B cell (primary cell): ENCODE data around the gene KRTAP10-2. TPM values are rescaled to one million over a fixed set of nuclear protein-coding genes. Genes with fewer than 3 reads are reported as not detected.
"Not testable (repeated sequence)": the region's sequence is repeated elsewhere in the genome, so short reads cannot be mapped to it uniquely, and the experiment has no call there.

Experiments
- ATAC-seq: fragments of 200-7000 bp; cut with Tn5 transposase; one replicate; pipeline ENCODE4 v1.10.0; 2021; ENCODE audit warnings: low read depth, mild to moderate bottlenecking, moderate number of reproducible peaks, moderate library complexity
- CTCF ChIA-PET: fragments of 350-600 bp; sonication (Branson Sonifier 250); formaldehyde crosslinking; loops from one replicate; lab custom pipeline; 2021; ENCODE audit warnings: antibody characterized with exemption, inconsistent platforms; lab: Charles Lee
- POLR2A ChIA-PET: fragments of 350-600 bp; sonication (Branson Sonifier 250); formaldehyde crosslinking; loops from one replicate; lab custom pipeline; 2021; ENCODE audit warnings: antibody characterized with exemption; lab: Charles Lee
- DNase-seq: peaks from one replicate; pipeline ENCODE4 v3.0.0; 2013
- H2AFZ ChIP-seq: 2 replicates; pipeline ENCODE4 v1.6.1; 2012; ENCODE audit warnings: mild to moderate bottlenecking, low read depth, low read length; ENCODE audit not compliant: insufficient read depth, poor library complexity, severe bottlenecking
- H3K27ac ChIP-seq, 2 donors: 1 replicate in 1 of 2; 2 replicates in 1 of 2; pipeline ENCODE4 v1.5.1; 2012 to 2013; ENCODE audit warnings: low read length in 2 of 2, mild to moderate bottlenecking in 2 of 2, moderate library complexity in 1 of 2
- H3K27me3 ChIP-seq, 4 experiments: fragments of 200-600 bp in 1 of 4; sonication (generic) in 1 of 4; replicated peaks in 1 of 4; 1 replicate in 2 of 4; 2 replicates in 2 of 4; pipeline versions ENCODE4 v1.6.1 to v1.7.0; 2013 to 2016; ENCODE audit warnings: low read length in 3 of 4, mild to moderate bottlenecking in 2 of 4, mixed read lengths in 1 of 4, moderate library complexity in 1 of 4; ENCODE audit not compliant: insufficient read depth in 4 of 4, control insufficient read depth in 3 of 4; ENCODE audit errors: control extremely low read depth in 1 of 4
- H3K36me3 ChIP-seq, 2 experiments: replicated peaks in 1 of 2; 1 replicate in 1 of 2; 2 replicates in 1 of 2; pipeline versions ENCODE4 v1.6.1 to v1.7.1; 2013; ENCODE audit warnings: low read length in 1 of 2; ENCODE audit not compliant: insufficient read depth in 2 of 2, control insufficient read depth in 1 of 2; ENCODE audit errors: control extremely low read depth in 1 of 2, extremely low read depth in 1 of 2
- H3K4me1 ChIP-seq, 2 donors: fragments of 200-600 bp in 1 of 2; sonication (generic) in 1 of 2; 1 replicate in 1 of 2; 2 replicates in 1 of 2; pipeline versions ENCODE4 v1.5.1 to v1.6.1; 2013 to 2017; ENCODE audit warnings: low read length in 2 of 2; ENCODE audit not compliant: control insufficient read depth in 2 of 2, insufficient read depth in 2 of 2
- H3K4me2 ChIP-seq: replicated peaks from 2 replicates; pipeline ENCODE3; 2012; ENCODE audit warnings: mild to moderate bottlenecking, low read depth, low read length; ENCODE audit not compliant: poor library complexity, severe bottlenecking
- H3K4me3 ChIP-seq, 5 experiments: fragments of 200-600 bp in 1 of 5; sonication (generic) in 1 of 5; 1 replicate in 3 of 5; 2 replicates in 2 of 5; pipeline versions ENCODE4 v1.5.1 to v1.7.0; 2011 to 2016; ENCODE audit warnings: low read length in 4 of 5, mild to moderate bottlenecking in 4 of 5, low read depth in 2 of 5, control low read depth in 1 of 5, moderate library complexity in 1 of 5; ENCODE audit not compliant: insufficient read depth in 1 of 5; ENCODE audit errors: control extremely low read depth in 1 of 5, extremely low read depth in 1 of 5
- H3K79me2 ChIP-seq: fragments of 200-600 bp; sonication (generic); one replicate; pipeline ENCODE4 v1.6.0; 2016; ENCODE audit warnings: low read length; ENCODE audit not compliant: control insufficient read depth, insufficient read depth
- H3K9ac ChIP-seq: fragments of 200-600 bp; sonication (generic); 2 replicates; pipeline ENCODE4 v1.6.1; 2017; ENCODE audit warnings: mild to moderate bottlenecking, low read length, moderate library complexity
- H3K9me3 ChIP-seq, 3 donors: one replicate each; pipeline versions ENCODE4 v1.6.1 to v1.7.1; 2013; ENCODE audit warnings: low read length in 2 of 3; ENCODE audit not compliant: control insufficient read depth in 2 of 3, insufficient read depth in 1 of 3; ENCODE audit errors: control extremely low read depth in 1 of 3
- H4K20me1 ChIP-seq: 2 replicates; pipeline ENCODE4 v1.6.0; 2012; ENCODE audit warnings: mild to moderate bottlenecking, low read length; ENCODE audit not compliant: insufficient read depth, control insufficient read depth, poor library complexity, severe bottlenecking
- H3K27ac Mint-ChIP-seq: one replicate; pipeline ENCODE4 v1.8.0; 2021; ENCODE audit warnings: mixed read lengths
- H3K27me3 Mint-ChIP-seq: one replicate; pipeline ENCODE4 v1.8.0; 2021; ENCODE audit warnings: mixed read lengths
- H3K4me1 Mint-ChIP-seq: one replicate; pipeline ENCODE4 v1.8.0; 2021; ENCODE audit warnings: mixed read lengths
- H3K4me3 Mint-ChIP-seq: one replicate; pipeline ENCODE4 v1.8.0; 2021; ENCODE audit warnings: mixed read lengths
- H3K9me3 Mint-ChIP-seq: one replicate; pipeline ENCODE4 v1.8.0; 2022; ENCODE audit warnings: mixed read lengths; ENCODE audit not compliant: insufficient read depth
- EZH2 ChIP-seq: IDR thresholded peaks from 2 replicates; pipeline ENCODE4 v1.6.1; 2012; ENCODE audit warnings: borderline replicate concordance, low read depth, mild to moderate bottlenecking, moderate library complexity, low read length; ENCODE audit not compliant: insufficient read depth, poor library complexity, severe bottlenecking
- WGBS: methylation state at CpG from one replicate; pipeline ENCODE4 v1.1.5; 2013; ENCODE audit warnings: missing lambda C conversion rate; ENCODE audit not compliant: insufficient coverage; 5-methylcytosine and 5-hydroxymethylcytosine counted together
- intact Hi-C: fragments of 100-400 bp; cut with micrococcal nuclease; formaldehyde crosslinking; loops from one replicate; pipeline ENCODE4 v1.10.0; 2022
- polyA plus RNA-seq: library from polyadenylated mRNA; depleted of rRNA; stranded (reverse); fragments of >200 nt; gene quantifications from 2 replicates; pipeline ENCODE4 v1.2.3, GENCODE V29; 2012
- total RNA-seq, 2 donors: library from RNA; stranded (reverse); fragments of 120-200 nt in 1 of 2; gene quantifications; 1 replicate in 1 of 2; 2 replicates in 1 of 2; pipeline versions ENCODE4 v1.2.3 to v1.2.4, GENCODE V29; 2013 to 2022
- TF ChIP-seq, protein P1 (sequence below): fragments of 200-600 bp; IDR thresholded peaks from one replicate; pipeline ENCODE4 v1.8.0; 2022; ENCODE audit warnings: antibody characterized with exemption, mild to moderate bottlenecking

KRTAP10-2 gene
- total and polyA plus RNA-seq, 2 donors (not counting 1 experiment from before 2014, with no cell fraction given): not detected

DNA sequence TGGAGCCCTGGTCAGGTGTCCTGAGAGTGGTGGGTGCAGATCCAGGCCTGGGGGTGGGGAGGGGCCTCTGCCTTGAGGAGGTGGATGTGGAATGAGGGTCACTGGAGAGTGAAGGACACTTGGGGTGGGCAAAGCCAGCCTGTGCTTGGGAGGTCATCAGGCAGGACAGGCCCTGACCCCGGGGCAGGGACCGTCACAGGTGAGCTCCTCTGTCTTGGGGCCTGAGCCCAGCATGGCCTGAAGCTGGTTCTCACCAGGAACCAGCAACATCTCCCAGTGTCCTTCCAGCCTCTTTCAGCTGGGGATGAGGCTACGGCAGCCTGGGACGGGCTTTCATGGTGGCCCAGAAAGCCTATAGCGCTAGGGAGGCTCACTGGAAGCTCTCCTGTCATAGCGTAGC, 831 bp upstream of the KRTAP10-2 start:
- Histone ChIP-seq H3K27ac (no peak overlapping the region), H3K9ac (no peak overlapping the region), H4K20me1 (no peaks in the 10 kb centered on the region), H3K36me3 (no peaks in the 10 kb centered on the region), H2AFZ (no peak overlapping the region), H3K79me2 (no peaks in the 10 kb centered on the region), H3K9me3 (peaks cover 0 to 21% (median 2%) of the 10 kb centered on the region in 3 donors), H3K27me3 (peaks cover 0 to 25% (median 3%) of the 10 kb centered on the region in 4 experiments), H3K4me2 (no peak overlapping the region), H3K4me3 (no peak overlapping the region), H3K4me1 (peaks cover 5 to 14% of the 10 kb centered on the region in 2 donors)
- intact Hi-C loops: no loop called here
- POLR2A ChIA-PET: no interaction called here
- ATAC-seq: no peak
- H3K4me3 Mint-ChIP-seq: no peak overlapping the region
- no peak overlapping the region for H3K27ac Mint-ChIP-seq
- no peak for DNase-seq
- 95% methylated on average over 6 of the region's 6 CpGs for WGBS
- peaks cover 14% of the 10 kb centered on the region for H3K4me1 Mint-ChIP-seq
- no peak for TF ChIP-seq EZH2
- TF ChIP-seq, protein P1, sequence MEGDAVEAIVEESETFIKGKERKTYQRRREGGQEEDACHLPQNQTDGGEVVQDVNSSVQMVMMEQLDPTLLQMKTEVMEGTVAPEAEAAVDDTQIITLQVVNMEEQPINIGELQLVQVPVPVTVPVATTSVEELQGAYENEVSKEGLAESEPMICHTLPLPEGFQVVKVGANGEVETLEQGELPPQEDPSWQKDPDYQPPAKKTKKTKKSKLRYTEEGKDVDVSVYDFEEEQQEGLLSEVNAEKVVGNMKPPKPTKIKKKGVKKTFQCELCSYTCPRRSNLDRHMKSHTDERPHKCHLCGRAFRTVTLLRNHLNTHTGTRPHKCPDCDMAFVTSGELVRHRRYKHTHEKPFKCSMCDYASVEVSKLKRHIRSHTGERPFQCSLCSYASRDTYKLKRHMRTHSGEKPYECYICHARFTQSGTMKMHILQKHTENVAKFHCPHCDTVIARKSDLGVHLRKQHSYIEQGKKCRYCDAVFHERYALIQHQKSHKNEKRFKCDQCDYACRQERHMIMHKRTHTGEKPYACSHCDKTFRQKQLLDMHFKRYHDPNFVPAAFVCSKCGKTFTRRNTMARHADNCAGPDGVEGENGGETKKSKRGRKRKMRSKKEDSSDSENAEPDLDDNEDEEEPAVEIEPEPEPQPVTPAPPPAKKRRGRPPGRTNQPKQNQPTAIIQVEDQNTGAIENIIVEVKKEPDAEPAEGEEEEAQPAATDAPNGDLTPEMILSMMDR: no peak
- CTCF ChIA-PET: no interaction called here
- H3K9me3 Mint-ChIP-seq: peaks cover under 1% of the 10 kb centered on the region
- H3K27me3 Mint-ChIP-seq: peaks cover 61% of the 10 kb centered on the region

DNA sequence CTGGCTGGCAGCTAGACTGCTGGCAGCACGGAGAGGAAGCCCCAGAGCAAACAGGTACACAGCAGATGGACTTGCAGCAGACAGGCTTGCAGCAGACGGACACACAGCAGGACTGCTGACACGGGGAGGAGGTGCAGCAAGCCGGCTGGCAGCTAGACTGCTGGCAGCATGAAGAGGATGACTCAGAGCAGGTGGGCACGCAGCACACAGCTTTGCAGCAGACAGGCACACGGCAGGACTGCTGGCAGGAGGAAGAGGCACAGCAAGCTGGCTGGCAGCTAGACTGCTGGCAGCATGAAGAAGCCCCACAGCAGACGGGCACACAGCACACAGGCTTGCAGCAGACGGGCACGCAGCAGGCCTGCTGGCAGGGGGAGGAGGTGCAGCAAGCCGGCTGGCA, 498 bp downstream of the KRTAP10-2 start:
- Mint-ChIP-seq H3K9me3 (peaks cover 6% of the 10 kb centered on the region), H3K4me3 (no peak overlapping the region), H3K27me3 (peaks cover 60% of the 10 kb centered on the region), H3K27ac (no peak overlapping the region), H3K4me1 (peaks cover 8% of the 10 kb centered on the region)
- Histone ChIP-seq H4K20me1 (no peaks in the 10 kb centered on the region), H3K36me3 (no peaks in the 10 kb centered on the region), H3K27ac (no peak overlapping the region), H3K4me1 (peaks cover 5 to 7% of the 10 kb centered on the region in 2 donors), H3K4me3 (no peak overlapping the region), H3K9ac (no peak overlapping the region), H3K79me2 (no peaks in the 10 kb centered on the region), H3K9me3 (peaks cover 0 to 27% (median 9%) of the 10 kb centered on the region in 3 donors), H3K27me3 (peaks cover 0 to 17% (median 2%) of the 10 kb centered on the region in 4 experiments), H2AFZ (no peak overlapping the region), H3K4me2 (no peak overlapping the region)
- ChIA-PET CTCF (interaction anchor here (0.7 kb wide), 1 partner anchor 939 kb away, joined by 3 read pairs; no protein-coding TSS in a partner anchor), POLR2A (no interaction called here)
- 81% methylated on average over 10 of the region's 10 CpGs for WGBS
- intact Hi-C loops: no loop called here
- ATAC-seq: no peak
- DNase-seq: no peak
- TF ChIP-seq EZH2: no peak
- TF ChIP-seq, protein P1: no peak

DNA sequence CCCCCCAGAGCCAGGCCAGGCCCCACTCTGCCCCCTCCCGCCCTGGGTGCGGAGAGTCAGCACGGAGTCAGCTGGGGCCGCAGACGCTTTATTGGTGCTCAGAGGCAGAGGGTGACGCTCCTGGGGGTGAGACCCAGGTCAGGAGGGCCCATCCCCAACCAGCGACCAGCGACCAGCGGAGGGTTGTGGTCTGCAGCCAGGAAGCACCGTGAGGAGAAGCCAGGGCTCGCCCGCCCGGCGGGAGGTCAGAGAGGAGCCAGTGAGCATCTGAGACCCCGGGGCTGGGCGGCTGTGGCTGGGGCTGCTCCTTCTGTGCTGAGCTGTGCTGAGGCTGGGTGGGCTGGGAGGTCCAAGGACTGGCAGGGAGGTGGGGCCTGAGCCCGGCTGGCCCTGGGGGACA, 1.0 kb downstream of the KRTAP10-2 start:
- H3K9ac ChIP-seq, H3K27ac Mint-ChIP-seq, ATAC-seq, DNase-seq, H4K20me1 ChIP-seq, H3K4me1 ChIP-seq, H3K79me2 ChIP-seq, H3K27ac ChIP-seq, H3K9me3 Mint-ChIP-seq, CTCF ChIA-PET, POLR2A ChIA-PET, intact Hi-C loops, H3K36me3 ChIP-seq, H3K4me3 Mint-ChIP-seq, H3K4me3 ChIP-seq, H3K4me1 Mint-ChIP-seq, H2AFZ ChIP-seq, H3K4me2 ChIP-seq: not testable (repeated sequence)
- WGBS: 42% methylated on average over 12 of the region's 17 CpGs
- peaks cover 0 to 24% (median 9%) of the 10 kb centered on the region in 3 donors for H3K9me3 ChIP-seq
- H3K27me3 Mint-ChIP-seq: peaks cover 59% of the 10 kb centered on the region
- H3K27me3 ChIP-seq: peaks cover 0 to 14% (median 1%) of the 10 kb centered on the region in 4 experiments
